NCI-H510A treated with DMSO at 0.1 percent for 48 hours (cell line): ENCODE measurements around the gene RRBP1.

ENCODE experiments used
- DNase-seq: peaks from one replicate; lab custom pipeline; 2025; lab: John Stamatoyannopoulos, UW

Gene RRBP1

DNA sequence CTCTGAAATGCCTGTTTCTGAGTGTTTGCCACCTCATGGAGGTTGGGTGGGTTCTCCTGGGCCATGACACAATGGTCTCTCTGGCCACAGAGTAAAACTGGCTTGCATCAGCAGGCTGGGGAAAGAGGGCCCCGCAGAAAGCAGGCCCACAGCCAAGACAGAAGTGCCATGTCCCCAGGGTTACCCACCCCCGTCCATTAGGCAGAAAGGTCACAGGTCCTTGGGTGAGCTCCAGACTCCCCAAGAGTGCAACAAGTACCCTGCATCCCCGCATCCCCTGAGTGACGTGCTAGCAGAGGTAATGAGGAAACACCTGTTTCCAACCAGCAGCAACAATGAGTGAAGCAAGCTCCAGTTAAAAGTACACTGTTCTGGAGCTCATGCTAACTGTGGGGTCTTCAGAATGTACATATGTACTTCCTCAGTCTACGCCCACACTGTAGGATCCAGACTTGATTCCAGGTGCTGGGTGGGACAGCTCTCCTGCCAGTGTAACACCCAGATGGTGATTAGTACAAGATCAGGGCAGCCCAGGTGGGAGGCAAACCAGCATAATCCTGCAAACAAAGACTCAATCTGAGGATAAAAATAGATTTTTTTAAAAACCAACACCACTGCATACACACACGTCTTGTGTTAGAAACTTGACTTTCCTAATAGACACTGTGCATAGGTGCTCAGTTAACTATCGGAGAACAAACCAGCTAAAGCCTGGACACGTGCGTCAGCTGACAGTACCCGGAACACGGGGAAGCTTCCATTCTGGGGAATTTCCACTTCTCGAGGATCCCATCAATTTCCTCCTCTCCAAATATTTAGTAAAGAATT, 31.5 kb downstream of the RRBP1 start:
- no peak for DNase-seq

DNA sequence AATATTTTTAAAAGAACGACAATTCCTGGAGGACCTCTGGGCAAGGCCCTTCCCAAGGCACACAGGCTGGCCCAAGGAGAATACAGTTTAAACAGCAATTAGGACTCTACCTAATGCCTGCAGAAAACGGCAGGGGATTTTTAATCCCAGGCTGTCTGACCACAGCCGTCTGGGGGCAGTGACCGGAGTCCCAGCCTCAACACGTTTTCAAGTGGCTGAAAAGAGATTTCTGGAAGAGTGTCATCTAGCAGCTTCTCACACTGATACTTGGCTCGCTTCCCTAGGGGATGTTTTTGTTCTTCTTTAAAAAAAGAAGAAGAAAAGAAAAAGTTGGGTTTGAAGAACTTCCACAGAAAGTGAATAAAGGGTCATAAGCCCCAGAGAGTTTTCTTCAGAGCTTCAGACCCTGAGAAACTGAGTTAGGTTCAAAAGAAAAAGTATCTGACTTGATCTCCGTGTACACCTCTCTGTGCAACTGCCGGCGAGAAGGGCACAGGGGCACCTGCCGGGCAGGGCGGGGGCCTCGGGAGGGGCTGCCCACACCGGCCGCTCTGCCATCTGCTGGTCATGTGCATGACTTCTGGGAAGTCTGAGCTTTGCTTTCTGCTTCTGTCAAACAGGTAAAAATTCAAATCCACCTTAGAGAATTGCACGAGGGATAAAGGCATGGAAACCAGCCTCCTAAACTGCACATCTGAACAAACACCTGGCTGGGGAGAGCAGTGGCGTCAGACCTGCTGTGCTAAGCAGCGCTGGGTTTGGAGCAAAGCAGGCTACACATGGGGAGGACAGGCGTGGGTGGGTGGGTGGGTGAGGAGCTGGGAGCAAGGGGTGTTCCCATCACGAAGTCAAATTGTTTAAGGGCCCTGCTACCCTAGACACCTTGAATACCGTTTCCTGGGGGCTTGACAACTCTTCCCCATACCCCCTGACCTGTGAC, 33.0 kb downstream of the RRBP1 start:
- DNase-seq = peak; percentile 91

DNA sequence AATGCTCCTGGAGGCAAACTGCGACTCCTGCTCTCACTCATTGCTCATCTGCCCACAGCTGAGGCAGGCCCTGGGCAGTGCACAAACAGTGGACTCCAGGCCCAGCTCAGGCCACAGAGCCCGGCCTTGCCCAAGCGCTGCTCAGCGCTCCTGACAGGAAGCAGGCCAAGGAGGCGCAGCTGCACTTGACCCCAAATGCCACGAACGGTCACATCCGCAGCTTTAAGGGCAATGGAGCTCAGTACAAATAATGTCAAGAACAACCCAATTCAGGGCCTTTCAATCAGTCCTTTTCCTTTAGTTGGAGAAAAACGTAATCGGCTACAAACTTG, 33.8 kb downstream of the RRBP1 start:
- DNase-seq = no peak

DNA sequence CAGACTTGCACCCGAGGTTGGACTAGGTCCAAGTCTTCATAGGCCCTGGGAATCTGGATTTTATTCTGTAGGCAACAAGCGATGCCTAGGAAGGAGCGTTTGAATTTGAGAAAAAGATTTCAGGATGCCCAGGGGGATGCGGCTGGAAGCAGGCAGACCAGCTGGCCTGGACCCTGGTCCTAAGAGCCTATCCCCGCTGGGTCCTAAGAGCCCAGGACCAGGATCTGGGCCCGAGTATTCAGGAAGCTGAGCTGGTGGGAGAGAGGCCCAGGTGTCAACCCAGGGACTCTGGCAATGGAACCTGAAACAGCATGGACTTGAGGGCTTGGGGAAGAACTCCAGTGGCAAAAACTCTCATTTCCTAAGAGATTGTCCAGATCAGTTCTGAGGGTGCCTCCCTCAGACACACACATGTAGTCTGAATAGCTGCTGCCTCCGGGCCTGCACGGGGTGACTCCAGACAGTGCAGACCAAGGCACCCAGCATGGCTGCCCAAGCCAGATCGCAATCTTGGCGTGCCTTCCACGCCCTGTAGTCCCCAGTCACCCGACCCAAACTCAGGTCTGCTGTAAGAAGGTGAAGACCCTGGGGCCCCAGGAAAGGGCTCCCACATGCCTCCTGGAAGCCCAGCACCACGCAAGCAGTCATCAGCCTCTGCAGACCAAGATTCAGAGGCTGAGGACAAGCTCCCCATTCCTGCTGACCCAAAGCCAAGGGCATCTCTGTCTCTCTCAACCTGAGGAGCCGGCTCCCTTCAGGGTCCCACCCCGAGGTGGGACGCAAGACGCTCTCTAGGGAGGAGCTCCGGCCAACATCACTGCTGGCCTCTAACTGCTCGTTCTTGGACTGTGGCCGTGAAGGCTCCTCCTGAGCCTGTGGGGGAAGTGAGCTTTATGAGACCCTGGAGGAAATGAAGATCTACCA, 34.4 kb downstream of the RRBP1 start:
- DNase-seq = no peak

DNA sequence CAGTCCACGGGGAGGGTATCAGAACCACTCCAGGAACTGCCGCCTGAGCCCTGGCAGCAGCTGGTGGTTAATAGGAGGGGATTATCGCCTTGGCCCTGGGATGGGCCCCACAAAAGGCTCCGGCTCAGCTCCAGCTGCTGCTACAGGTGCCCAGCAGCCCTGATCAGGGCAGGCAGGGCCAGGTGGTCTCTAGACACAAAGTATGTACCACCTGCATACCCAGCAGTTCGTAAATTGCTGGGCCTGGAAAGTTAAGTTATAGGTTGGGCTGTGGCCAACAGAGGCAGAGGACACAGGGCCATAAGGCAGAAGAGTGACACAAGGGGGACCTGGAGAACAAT, 35.1 kb downstream of the RRBP1 start:
- DNase-seq = peak; percentile 73

DNA sequence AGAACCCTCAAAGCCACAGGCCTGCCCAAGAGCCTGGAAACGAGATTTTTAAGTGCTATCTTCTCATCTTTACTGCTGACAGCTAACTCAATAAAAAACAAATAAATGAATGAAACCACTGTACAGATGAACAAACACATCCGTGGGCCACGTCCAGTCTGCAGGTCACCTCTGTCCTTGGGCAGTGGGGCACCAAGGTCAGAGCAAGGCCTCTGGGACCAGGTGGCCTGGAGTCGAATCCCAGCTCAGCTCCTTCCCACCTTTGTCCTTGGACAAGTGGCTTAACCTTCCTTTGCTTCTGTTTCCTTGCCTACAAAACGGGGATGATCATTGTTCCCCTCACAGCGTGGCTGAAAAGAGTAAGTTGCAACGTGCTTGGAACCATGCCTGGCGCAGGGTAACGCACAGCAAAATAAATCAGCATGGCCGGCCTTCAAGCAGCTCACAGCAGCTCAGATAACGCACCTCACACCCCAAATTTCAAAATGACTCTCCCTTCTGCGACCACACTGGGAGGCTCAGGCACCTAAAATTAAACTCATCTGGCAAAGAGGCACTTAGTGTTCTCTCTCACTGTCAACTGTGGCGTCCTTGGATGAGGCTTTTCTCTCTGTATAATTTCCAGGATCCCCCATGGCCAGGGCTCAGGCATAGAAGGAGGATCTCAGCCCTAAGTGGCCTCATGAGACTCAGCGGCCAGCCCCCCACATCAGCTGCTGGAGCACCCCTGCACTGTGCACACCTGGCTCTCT, 35.7 kb downstream of the RRBP1 start:
- DNase-seq = no peak

DNA sequence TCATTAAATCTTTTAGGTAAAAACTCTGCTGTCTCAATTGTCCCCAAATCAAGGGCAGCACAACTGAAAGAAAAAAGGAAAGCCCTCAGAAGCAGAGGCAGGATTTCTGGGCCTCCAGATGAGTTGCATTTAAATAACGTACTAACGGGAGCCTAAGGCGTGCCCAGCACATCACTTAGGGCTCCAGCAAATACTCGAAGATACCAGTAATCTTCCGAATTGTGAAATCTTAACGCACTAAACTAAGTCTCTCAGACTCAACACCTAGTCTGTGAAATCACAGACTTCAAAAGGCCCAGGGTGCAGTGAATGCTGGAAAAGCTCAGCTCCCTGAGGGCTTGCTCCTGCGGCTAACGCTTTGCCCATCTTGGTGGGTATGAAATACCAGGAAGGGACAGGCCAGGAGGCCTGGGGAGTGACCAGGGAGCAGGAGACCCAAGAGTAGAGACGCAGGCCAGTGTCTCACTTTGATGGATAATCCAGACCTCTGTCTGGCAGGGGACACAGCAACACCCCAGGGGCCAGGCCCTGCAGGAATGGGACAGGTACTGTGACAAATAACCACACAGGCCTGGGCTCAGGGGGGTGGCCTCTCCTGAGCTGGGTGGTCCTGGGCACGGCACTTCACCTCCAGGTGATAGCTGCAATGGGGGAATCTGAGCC, 36.4 kb downstream of the RRBP1 start:
- DNase-seq = no peak

DNA sequence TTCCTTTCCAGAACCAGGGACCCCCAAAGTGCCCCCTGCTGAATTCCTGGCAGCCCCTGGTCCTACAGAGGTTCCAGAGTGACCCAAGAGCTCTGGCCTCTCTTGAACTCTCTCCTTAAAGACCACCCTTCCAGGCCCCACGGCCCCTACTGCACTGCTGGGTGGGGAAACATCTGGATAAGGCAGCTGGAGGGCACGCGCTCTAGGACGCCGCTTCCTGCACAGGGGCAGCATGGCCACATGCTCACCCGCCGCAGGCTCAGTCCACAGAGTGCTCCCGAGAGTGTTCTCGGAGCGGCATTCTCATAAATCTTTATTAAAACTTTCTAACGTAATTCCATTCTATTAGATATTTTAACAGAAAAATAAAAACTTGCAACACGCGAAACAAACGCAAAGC, 37.0 kb downstream of the RRBP1 start:
- DNase-seq = no peak

DNA sequence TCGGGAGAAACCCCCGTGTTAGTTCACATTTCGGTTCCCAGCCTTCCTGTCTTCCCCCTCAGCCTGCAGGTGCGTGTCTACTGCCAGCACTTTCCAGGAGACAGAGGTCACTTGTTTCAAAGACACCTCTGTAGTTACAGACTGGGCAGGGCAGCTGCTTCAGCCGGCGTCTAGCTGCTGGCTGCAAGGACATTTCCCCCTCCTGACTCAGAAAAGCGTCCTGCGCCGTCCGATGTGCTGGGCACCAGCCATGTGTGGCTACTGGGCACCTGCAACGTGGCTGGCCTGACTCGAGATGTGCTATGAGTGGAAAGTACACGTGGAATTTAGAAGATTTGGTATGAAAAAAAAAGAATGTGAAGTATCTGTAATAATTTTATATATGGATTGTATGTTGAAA, 37.6 kb downstream of the RRBP1 start:
- DNase-seq = no peak

DNA sequence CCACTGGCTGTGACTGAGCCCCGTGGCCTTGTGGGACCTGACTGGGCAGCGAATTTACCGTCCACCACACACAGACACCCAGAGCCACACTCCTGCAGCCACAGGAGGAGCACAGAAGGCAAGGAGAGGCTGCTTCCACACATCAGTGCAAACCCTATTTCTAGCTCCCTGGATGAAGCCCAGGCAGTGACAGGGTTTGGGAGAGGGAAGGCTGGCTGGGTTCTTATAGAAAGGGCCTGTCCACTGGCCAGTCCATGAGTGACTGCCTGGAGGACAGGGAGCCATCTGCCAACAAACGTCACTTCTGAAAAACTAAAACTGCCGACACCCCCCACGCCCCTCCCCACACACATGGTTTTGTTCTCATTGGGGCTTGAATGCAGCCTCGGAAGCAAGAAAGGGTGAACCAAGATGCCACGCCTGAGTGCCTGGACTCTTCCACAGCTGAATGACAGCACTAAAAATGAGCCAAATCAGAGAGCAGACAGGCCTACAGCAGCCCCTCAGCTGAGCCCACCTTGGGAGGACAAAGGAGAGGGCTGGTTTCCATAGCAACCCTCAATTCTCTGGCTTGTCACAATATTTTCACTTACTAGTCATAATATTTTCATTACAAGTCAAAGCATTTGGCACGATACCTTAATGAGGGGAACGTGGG, 38.4 kb downstream of the RRBP1 start:
- no peak for DNase-seq

DNA sequence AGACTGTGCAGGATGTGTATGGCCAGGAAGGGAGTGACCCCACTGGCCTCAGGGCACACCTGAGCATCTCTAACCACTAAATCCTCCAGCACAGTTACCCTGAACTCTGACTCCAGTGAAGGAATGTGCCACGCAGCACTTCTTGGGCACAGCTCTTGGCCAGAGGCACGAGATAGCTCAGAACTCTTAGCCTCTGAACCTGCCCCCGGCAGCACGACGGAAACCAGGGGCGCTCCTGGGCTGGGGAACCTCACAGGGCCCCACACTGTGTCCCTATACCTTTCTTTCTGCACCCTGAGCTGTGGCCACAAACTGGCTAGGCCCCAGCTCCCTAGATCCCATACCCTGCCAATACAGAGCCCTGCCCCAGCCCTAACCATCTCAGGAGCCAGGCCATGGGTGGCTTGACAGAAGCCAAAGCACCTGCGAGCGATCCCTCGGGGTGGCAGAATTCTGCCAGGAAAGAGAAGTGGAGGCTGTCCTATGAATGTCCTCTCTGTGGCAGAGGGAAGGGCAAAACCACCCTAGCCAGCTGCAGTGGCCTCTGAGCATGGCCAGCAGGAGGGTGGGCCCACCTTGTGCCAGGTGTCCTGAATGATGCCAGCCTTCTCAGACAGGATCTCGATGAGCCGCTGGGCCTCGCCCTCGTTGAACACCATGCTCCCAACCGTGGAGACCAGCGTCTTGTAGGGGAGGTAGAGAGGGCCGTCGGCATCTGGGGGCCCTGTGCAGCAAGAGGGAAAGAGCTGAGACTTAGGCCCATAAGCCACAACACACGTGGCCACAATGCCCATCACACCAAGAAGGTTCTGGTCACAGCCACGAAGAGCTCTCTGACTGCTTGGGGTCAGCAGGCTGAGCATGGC, 39.4 kb downstream of the RRBP1 start:
- no peak for DNase-seq

DNA sequence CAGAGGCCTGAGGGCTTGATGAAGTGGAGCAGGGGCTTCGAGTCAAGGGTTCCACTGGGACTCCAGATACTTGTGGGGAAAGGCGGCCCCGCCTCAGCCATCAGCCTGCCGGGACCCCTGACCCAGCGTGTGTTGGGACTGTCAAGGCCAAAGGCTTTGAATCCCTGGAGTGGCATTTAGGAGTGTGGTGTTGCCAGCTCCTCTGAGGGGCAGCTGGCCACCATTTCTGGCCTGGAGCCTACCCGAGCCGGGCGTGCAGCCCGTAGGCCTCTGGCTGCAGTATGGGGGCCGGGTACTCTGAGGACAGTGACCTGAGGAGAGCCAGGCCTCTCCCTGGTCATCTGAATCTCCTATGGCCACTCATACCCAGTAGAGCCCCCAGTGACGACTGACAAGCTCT, 40.0 kb downstream of the RRBP1 start:
- DNase-seq = no peak

DNA sequence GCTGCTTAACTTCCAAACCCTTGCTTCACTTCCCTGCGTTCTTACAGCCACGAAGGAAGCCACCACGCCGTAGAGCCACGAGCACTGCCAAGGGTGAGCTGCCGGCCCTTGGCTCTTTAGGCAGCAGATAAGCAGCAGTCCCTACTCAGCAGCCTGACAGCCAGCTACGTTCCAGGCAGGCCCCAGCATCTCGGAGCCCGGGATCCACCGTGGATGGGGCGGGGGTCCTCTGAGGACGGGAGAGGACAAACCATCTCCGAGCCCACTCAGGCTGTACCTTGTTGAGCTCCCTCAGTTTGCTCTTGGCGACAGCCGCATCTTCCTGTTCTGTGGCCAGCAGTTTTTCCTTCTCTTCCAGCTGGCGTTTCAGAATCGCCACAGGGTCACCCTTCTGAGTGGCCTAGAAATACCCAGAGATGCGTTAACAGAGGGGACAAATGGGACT, 40.5 kb downstream of the RRBP1 start:
- no peak for DNase-seq

DNA sequence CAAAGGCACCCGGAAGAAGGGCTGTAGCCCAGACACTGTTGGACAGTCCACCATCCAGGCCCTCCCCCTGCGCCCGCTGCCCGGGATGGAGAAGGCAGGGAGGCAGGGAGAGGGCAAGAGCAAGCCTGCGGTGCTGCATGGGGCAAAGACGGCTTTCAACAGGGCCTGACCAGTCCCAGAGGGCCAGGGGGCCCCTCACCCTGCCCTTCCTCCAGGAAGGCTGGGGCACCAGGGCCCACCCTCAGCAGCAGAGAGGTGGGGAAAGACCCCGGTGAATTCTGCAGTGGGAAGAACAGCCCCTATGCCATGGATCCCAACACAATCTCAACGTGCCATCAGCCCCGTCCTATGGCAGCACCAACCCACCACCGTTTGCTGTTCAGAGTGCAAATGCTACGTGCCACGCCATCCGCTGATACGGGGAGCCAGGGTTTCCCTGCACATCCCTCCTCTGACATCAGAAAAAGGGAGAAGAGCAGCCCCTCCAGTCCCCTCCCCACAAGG, 41.1 kb downstream of the RRBP1 start:
- DNase-seq = no peak

DNA sequence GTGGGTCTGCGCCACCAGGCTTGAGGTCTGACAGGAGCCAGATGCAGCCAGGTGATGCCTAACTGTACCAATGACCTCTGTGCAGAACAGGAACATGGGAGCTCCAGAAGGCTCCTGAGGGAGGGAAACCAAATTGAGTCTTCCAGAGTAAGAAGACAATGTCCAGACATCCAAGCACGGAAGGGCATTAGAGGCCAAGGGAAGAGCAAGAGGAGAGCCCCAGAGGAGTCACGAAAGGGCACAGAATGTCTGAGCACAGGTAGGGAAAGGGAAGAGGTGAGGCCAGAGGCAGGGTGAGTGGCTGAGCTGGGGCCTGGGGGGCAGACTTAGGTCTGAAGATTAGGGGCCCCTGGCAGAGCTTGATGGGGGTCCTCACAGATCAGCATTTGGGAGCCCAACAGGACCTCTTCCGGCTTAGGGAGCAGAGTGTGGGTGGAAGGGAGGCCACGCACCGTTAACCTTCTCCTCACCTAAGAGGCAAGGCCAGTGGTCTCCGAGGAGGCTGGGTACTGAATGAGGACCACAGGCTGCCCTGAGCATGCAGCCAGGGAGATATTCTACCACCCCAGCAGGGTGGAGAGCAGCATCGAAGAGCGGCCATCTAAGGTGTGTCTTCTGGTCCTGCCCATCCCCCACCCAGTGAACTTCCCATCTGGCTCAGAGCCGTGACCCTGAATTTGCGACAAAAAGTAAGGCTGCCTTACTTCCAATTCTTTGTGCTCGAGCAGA, 41.7 kb downstream of the RRBP1 start:
- DNase-seq = no peak

DNA sequence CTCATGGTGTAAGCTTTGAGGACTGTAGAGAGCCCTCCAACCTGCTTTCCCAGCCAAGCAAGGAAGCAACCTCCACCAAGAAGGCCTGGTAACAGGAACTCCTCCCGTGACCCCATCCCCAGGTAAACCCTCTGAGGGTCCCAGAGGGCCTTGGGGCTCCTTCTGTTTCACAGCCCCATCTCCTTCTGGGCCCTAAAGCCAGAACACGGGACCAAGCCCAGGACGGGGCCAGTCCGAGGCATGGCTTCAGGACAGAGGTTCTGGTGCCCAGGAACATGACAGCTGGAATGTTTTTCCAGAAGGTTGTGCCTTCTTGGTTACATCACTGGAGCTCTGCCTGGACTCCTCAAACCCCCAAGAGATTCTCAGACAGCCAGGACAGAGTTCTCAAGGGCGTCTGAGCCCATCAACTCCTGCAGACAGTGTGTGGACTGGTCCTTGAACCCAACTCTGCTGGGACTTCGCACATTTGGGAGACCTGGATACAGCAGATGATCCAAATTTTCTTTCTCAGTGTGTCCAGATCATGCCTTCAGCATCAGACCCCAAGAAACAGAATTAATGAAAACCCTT, 43.1 kb downstream of the RRBP1 start:
- DNase-seq = no peak

DNA sequence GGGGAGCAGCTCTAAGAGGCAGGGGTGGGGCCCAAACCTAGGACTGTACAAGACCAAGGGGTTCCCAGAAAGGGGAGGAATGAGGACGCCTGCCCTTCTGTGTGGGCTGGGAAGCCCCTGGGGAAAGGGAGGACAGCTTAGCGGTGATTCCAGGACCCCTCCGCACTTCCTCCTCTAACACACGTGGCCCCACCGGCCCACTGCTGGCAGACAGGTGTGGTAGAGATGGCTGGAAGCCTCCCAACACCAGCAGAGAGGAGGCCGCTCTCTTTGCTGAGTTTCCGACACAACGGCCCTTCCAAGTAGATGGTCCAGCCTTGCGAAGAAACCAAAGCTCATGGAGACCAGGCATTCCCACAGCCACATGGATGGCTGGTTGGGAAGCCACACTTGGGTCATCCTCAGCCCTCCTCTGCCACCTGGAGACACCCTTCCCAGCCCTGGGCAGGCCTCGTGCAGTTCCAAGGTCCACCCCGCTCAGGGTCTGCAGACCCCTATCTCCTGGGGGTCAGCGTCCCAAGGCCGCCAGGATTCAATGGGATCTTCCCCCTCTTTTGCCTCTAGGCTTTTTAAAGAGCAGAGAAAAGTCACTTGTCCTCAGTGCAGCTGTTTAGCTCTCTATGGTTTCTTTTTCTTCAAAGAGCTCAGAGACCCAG, 43.9 kb downstream of the RRBP1 start:
- no peak for DNase-seq

DNA sequence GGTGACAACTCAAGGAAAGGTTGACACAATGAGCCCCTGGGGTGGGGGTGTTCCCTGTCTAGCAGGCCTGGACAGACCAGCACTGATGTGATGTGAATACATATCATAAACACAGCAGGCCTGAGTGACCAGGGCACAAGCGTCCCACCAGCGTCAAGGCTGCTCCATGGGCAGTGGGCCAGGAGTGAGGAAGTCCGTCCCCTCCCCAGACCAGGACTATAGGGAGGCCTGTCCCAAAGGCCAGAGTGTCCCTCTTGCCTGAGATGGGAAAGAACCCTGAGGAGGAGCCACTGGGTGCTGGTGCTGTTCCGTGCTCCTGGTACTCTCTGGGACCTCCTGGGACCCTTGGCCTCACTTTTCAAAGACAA, 44.6 kb downstream of the RRBP1 start:
- no peak for DNase-seq
